Smooth muscle cell (in vitro differentiated cells): ENCODE measurements around the gene PLRG1. TPM values are rescaled to one million over a fixed set of nuclear protein-coding genes. Genes with fewer than 3 reads are reported as not detected.

ENCODE experiments used
- DNase-seq: peaks from one replicate; lab custom pipeline; 2025; ENCODE audit not compliant: unreplicated experiment; lab: John Stamatoyannopoulos, UW
- H2AFZ ChIP-seq: fragments of 200-600 bp; sonication (generic); 2 replicates; pipeline ENCODE4 v1.6.0; 2016; ENCODE audit warnings: antibody characterized with exemption, low read depth, mild to moderate bottlenecking
- H3F3A ChIP-seq: fragments of 200-600 bp; sonication (generic); 2 replicates; pipeline ENCODE4 v1.6.0; 2017; ENCODE audit warnings: antibody characterized with exemption, low read depth
- H3K27ac ChIP-seq: fragments of 200-600 bp; sonication (generic); 2 replicates; pipeline ENCODE4 v1.5.1; 2016; ENCODE audit warnings: low read depth, mild to moderate bottlenecking
- H3K27me3 ChIP-seq: fragments of 200-600 bp; sonication (generic); 2 replicates; pipeline ENCODE4 v1.6.1; 2016; ENCODE audit warnings: low read depth, mild to moderate bottlenecking
- H3K36me3 ChIP-seq: fragments of 200-600 bp; sonication (generic); 2 replicates; pipeline ENCODE4 v1.5.1; 2016; ENCODE audit warnings: low read depth
- H3K4me1 ChIP-seq: fragments of 200-600 bp; sonication (generic); 2 replicates; pipeline ENCODE4 v1.5.1; 2016; ENCODE audit warnings: low read depth
- H3K4me2 ChIP-seq: fragments of 200-600 bp; sonication (generic); 2 replicates; pipeline ENCODE4 v1.6.0; 2016; ENCODE audit warnings: mild to moderate bottlenecking
- H3K4me3 ChIP-seq: fragments of 200-600 bp; sonication (generic); 2 replicates; pipeline ENCODE4 v1.5.1; 2016; ENCODE audit warnings: mild to moderate bottlenecking
- H3K79me2 ChIP-seq: fragments of 200-600 bp; sonication (generic); 2 replicates; pipeline ENCODE4 v1.6.0; 2016; ENCODE audit warnings: low read depth, mild to moderate bottlenecking
- H3K9ac ChIP-seq: fragments of 200-600 bp; sonication (generic); 2 replicates; pipeline ENCODE4 v1.6.0; 2016; ENCODE audit warnings: low read depth
- H3K9me3 ChIP-seq: fragments of 200-600 bp; sonication (generic); replicated peaks from 2 replicates; pipeline ENCODE4 v1.5.1; 2016; ENCODE audit warnings: low read depth
- H4K20me1 ChIP-seq: fragments of 200-600 bp; sonication (generic); 2 replicates; pipeline ENCODE4 v1.6.0; 2016; ENCODE audit warnings: low read depth
- WGBS: methylation state at CpG from one replicate; pipeline ENCODE4 v1.1.7; 2016; ENCODE audit warnings: low lambda C conversion rate; 5-methylcytosine and 5-hydroxymethylcytosine counted together
- polyA plus RNA-seq: library from polyadenylated mRNA; unstranded; fragments of >200 nt; fragmentation: Nextera tagmentation; extraction: Ambion mirVana; gene quantifications from 2 replicates; pipeline ENCODE4 v1.2.1, GENCODE V29; 2016
- total RNA-seq: library from RNA; depleted of rRNA; stranded (reverse); fragments of >200 nt; gene quantifications from 2 replicates; pipeline ENCODE4 v1.2.3, GENCODE V29; 2014
- TF ChIP-seq, protein P1 (sequence below): fragments of 200-600 bp; sonication (generic); IDR thresholded peaks from 2 replicates; pipeline ENCODE4 v1.5.1; 2017; ENCODE audit warnings: borderline replicate concordance, mild to moderate bottlenecking, antibody characterized with exemption; ENCODE audit not compliant: insufficient read depth, poor library complexity, severe bottlenecking

PLRG1 gene
- total and polyA plus RNA-seq, 2 experiments from 2014 or later: 66.2 to 88.1 TPM

DNA sequence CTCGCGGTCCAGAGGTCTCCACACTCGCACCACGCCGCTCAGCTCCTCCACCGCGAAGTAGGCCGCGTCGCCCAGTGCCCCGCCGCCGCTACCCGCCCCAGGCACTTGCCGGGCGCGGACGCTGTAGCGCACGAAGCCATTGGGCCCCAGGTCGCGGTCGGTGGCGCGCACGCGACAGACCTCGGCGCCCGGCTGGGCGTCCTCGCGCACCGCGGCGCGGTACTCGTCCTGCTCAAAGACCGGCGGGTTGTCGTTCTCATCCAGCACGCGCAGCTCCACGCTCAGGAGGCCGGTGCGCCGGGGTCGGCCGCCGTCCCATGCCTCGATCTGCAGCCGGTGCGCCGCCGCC lies 60.0 kb downstream of the PLRG1 start:
- TF ChIP-seq, protein P1, sequence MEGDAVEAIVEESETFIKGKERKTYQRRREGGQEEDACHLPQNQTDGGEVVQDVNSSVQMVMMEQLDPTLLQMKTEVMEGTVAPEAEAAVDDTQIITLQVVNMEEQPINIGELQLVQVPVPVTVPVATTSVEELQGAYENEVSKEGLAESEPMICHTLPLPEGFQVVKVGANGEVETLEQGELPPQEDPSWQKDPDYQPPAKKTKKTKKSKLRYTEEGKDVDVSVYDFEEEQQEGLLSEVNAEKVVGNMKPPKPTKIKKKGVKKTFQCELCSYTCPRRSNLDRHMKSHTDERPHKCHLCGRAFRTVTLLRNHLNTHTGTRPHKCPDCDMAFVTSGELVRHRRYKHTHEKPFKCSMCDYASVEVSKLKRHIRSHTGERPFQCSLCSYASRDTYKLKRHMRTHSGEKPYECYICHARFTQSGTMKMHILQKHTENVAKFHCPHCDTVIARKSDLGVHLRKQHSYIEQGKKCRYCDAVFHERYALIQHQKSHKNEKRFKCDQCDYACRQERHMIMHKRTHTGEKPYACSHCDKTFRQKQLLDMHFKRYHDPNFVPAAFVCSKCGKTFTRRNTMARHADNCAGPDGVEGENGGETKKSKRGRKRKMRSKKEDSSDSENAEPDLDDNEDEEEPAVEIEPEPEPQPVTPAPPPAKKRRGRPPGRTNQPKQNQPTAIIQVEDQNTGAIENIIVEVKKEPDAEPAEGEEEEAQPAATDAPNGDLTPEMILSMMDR: no peak
- Histone ChIP-seq H3K36me3 (no peaks in the 10 kb centered on the region), H3F3A (no peaks in the 10 kb centered on the region), H3K9me3 (no peaks in the 10 kb centered on the region), H3K4me2 (peak overlapping the region; percentile 88), H3K27me3 (peaks cover 100% of the 10 kb centered on the region), H3K79me2 (no peaks in the 10 kb centered on the region), H4K20me1 (no peaks in the 10 kb centered on the region), H2AFZ (no peak overlapping the region), H3K4me3 (peak overlapping the region; percentile 52), H3K9ac (no peak overlapping the region), H3K27ac (no peak overlapping the region), H3K4me1 (no peaks in the 10 kb centered on the region)
- DNase-seq: no peak
- 9% methylated on average over 43 of the region's 55 CpGs for WGBS

DNA sequence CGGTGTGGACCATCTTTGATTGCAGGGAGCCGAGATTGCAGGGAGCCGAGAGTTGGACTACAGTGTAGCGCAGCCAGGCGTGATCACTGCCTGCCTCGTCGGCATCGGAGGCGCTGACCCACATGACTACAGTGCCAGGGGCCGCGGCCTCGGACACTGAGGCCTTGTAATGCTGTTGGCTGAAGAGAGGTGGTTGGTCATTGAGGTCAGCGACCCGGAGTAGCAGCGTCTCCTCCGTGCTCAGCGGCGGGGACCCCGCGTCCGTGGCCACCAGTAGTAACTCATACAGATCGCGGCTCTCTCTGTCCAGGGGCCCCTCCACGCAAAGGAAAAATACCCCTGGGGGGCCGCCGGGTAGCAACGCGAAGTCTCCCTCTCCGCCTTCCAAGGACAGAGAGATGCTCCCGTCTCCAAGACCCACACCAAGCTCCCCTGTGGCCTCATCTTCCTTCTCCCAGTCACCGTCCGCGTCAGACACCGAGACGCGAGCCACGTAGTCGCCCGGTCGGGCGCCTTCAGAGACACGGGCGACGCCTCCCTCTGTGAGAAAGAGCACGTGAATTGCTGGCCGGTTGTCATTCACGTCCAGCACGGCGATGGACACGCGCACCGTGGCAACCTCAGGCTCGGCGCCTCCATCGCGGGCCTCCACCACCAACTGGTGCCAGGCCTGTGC lies 60.5 kb downstream of the PLRG1 start:
- no peak for DNase-seq
- Histone ChIP-seq H3K27ac (no peak overlapping the region), H3K79me2 (no peaks in the 10 kb centered on the region), H4K20me1 (no peaks in the 10 kb centered on the region), H3K4me3 (no peak overlapping the region), H3F3A (no peaks in the 10 kb centered on the region), H3K9ac (no peak overlapping the region), H3K27me3 (peaks cover 100% of the 10 kb centered on the region), H2AFZ (no peak overlapping the region), H3K36me3 (no peaks in the 10 kb centered on the region), H3K4me2 (no peak overlapping the region), H3K4me1 (no peaks in the 10 kb centered on the region), H3K9me3 (no peaks in the 10 kb centered on the region)
- WGBS: 83% methylated on average over 56 of the region's 56 CpGs
- TF ChIP-seq, protein P1: no peak

DNA sequence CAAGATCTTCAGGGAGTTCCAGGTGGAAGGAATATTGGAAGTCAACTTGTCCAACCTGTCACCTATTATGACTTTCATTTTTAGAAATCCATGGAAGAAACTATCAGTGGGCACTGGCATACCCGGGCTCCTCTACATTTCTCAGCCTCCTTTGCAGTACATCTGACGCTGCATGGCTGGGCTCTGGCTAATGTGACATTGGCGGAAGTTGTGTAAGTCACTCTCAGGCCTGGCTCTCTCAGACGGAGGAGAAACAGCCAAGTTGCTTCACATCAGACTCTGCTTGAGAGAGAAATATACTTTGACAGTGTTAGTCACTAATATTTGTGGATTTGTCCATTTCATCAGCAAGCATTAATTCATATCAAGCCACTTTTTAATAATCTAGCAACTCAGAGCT lies 63.1 kb downstream of the PLRG1 start:
- TF ChIP-seq, protein P1: no peak
- no peak overlapping the region for H3K4me2 ChIP-seq
- 92% methylated on average over 4 of the region's 4 CpGs for WGBS

DNA sequence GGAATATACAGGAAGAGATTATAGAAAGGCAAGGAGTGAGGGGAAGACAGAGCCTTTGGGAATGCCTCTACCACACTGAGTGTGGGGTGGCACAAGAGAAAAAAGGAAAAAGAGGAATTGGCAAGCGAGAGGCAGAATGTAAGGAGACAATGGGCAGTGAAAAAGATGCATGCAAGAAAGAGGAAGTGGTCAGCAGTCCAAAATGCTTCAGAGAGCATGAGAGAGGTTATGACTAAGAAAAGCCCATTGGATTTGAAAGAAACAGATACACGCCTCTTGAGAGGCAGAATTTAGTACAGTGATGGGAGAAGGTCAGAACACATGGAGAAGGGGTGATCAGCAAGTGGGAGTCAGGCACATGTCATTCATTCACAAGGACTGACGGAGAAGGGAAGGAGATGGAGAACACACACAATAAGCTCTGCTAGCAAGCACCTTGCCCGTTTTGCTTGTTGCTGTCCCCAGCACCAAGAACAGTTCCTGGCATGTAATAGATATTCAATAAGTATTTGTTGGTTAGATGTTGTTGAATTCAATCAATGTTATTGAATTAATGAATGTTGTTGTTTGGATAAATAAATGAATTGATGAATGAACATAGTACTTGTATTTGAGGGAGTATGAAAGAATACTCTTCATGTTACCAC lies 65.0 kb downstream of the PLRG1 start:
- H3K27ac ChIP-seq: no peak overlapping the region
- H2AFZ ChIP-seq: no peak overlapping the region
- H3K4me3 ChIP-seq: no peak overlapping the region
- TF ChIP-seq, protein P1: no peak
- no peak overlapping the region for H3K9ac ChIP-seq
- H3K9me3 ChIP-seq: no peaks in the 10 kb centered on the region
- no peaks in the 10 kb centered on the region for H3K4me1 ChIP-seq
- H3F3A ChIP-seq: no peaks in the 10 kb centered on the region
- peaks cover 88% of the 10 kb centered on the region for H3K27me3 ChIP-seq
- no peak overlapping the region for H3K4me2 ChIP-seq
- no peaks in the 10 kb centered on the region for H3K36me3 ChIP-seq
- H3K79me2 ChIP-seq: no peaks in the 10 kb centered on the region
- no peaks in the 10 kb centered on the region for H4K20me1 ChIP-seq
- WGBS: 61% methylated on average over 4 of the region's 4 CpGs
- DNase-seq: no peak

More for the DNA sequence above, 63.1 kb downstream of the PLRG1 start:
- H3K79me2 ChIP-seq: no peaks in the 10 kb centered on the region
- no peaks in the 10 kb centered on the region for H3K9me3 ChIP-seq
- H3K9ac ChIP-seq: no peak overlapping the region
- H3K36me3 ChIP-seq: no peaks in the 10 kb centered on the region
- no peaks in the 10 kb centered on the region for H4K20me1 ChIP-seq
- no peak overlapping the region for H3K4me3 ChIP-seq
- no peak overlapping the region for H3K27ac ChIP-seq
- H3K4me1 ChIP-seq: no peaks in the 10 kb centered on the region
- H3F3A ChIP-seq: no peaks in the 10 kb centered on the region
- H3K27me3 ChIP-seq: peaks cover 98% of the 10 kb centered on the region
- H2AFZ ChIP-seq: no peak overlapping the region
- DNase-seq: no peak
